ENCODE data around the gene IL12B. TPM values are rescaled to one million over a fixed set of nuclear protein-coding genes. Genes with fewer than 3 reads are reported as not detected.

IL12B gene
- total RNA-seq, 1 donor from 2014 or later, result not detected

- Mint-ChIP-seq H3K4me1 (ENCODE audit: low read depth, unreplicated experiment) (peaks cover 11% of the 10 kb centered on the region), H3K9me3 (ENCODE audit: unreplicated experiment) (peaks cover 12% of the 10 kb centered on the region), H3K27ac (ENCODE audit: unreplicated experiment) (no peak overlapping the region), H3K27me3 (ENCODE audit: low read depth, unreplicated experiment) (peaks cover 28% of the 10 kb centered on the region), H3K36me3 (ENCODE audit: low read depth, unreplicated experiment) (peaks cover 2% of the 10 kb centered on the region), H3K4me3 (ENCODE audit: unreplicated experiment) (no peak overlapping the region)
- Histone ChIP-seq H3K4me1 (ENCODE audit: insufficient read depth, low read length) (peaks cover 7% of the 10 kb centered on the region), H3K9ac (ENCODE audit: low read length) (no peak overlapping the region), H3K9me3 (ENCODE audit: insufficient read depth, low read depth, low read length) (peaks cover 5% of the 10 kb centered on the region), H4K20me1 (ENCODE audit: insufficient read depth, low read length) (no peaks in the 10 kb centered on the region), H3K4me3 (ENCODE audit: insufficient read depth, low read depth, low read length) (no peak overlapping the region), H3K4me2 (ENCODE audit: low read length) (no peak overlapping the region), H3K36me3 (ENCODE audit: insufficient read depth, low read length) (no peaks in the 10 kb centered on the region), H3K79me2 (ENCODE audit: insufficient read depth, low read length) (no peaks in the 10 kb centered on the region), H2AFZ (ENCODE audit: low read depth, low read length) (no peak overlapping the region), H3K27me3 (ENCODE audit: insufficient read depth, low read length) (no peaks in the 10 kb centered on the region), H3K27ac (ENCODE audit: low read depth, low read length) (no peak overlapping the region)
- no peak for FAIRE-seq
- TF ChIP-seq EZH2 (IDR thresholded peaks at IDR 0.05; ENCODE audit: insufficient read depth, low read length), result no peak
- no peak for TF ChIP-seq CTCF (IDR thresholded peaks at IDR 0.05; ENCODE audit: insufficient read depth, low read depth, low read length)
- no peak for DNase-seq (ENCODE audit: low read depth)
Measured at GRCh38 chr5:159345861-159346260, 15.6 kb upstream of the IL12B start.

GRCh38 chr5:159345336-159345735, 15.0 kb upstream of the IL12B start:
- no peak overlapping the region for H3K4me2 ChIP-seq (ENCODE audit: low read length)
- DNase-seq (ENCODE audit: low read depth) (no peak), FAIRE-seq (no peak)
- H3K9me3 ChIP-seq (ENCODE audit: insufficient read depth, low read depth, low read length), result peaks cover 5% of the 10 kb centered on the region
- no peak overlapping the region for H3K4me3 ChIP-seq (ENCODE audit: insufficient read depth, low read depth, low read length)
- H4K20me1 ChIP-seq (ENCODE audit: insufficient read depth, low read length), result no peaks in the 10 kb centered on the region
- Mint-ChIP-seq H3K9me3 (ENCODE audit: unreplicated experiment) (peaks cover 12% of the 10 kb centered on the region), H3K4me1 (ENCODE audit: low read depth, unreplicated experiment) (peaks cover 11% of the 10 kb centered on the region), H3K27ac (ENCODE audit: unreplicated experiment) (no peak overlapping the region), H3K27me3 (ENCODE audit: low read depth, unreplicated experiment) (peaks cover 28% of the 10 kb centered on the region), H3K36me3 (ENCODE audit: low read depth, unreplicated experiment) (peaks cover 2% of the 10 kb centered on the region), H3K4me3 (ENCODE audit: unreplicated experiment) (no peak overlapping the region)
- H3K4me1 ChIP-seq (ENCODE audit: insufficient read depth, low read length), result peaks cover 7% of the 10 kb centered on the region
- no peak overlapping the region for H3K9ac ChIP-seq (ENCODE audit: low read length)
- no peaks in the 10 kb centered on the region for H3K27me3 ChIP-seq (ENCODE audit: insufficient read depth, low read length)
- no peaks in the 10 kb centered on the region for H3K79me2 ChIP-seq (ENCODE audit: insufficient read depth, low read length)
- no peak for TF ChIP-seq EZH2 (IDR thresholded peaks at IDR 0.05; ENCODE audit: insufficient read depth, low read length)
- TF ChIP-seq CTCF (IDR thresholded peaks at IDR 0.05; ENCODE audit: insufficient read depth, low read depth, low read length), result no peak
- H3K36me3 ChIP-seq (ENCODE audit: insufficient read depth, low read length), result no peaks in the 10 kb centered on the region
- H2AFZ ChIP-seq (ENCODE audit: low read depth, low read length), result no peak overlapping the region
- H3K27ac ChIP-seq (ENCODE audit: low read depth, low read length), result no peak overlapping the region

GRCh38 chr5:159343295-159344094, 13.2 kb upstream of the IL12B start:
- Histone ChIP-seq H3K9ac (ENCODE audit: low read length) (no peak overlapping the region), H3K9me3 (ENCODE audit: insufficient read depth, low read depth, low read length) (peaks cover 5% of the 10 kb centered on the region), H3K27me3 (ENCODE audit: insufficient read depth, low read length) (no peaks in the 10 kb centered on the region), H3K27ac (ENCODE audit: low read depth, low read length) (no peak overlapping the region), H2AFZ (ENCODE audit: low read depth, low read length) (no peak overlapping the region), H4K20me1 (ENCODE audit: insufficient read depth, low read length) (no peaks in the 10 kb centered on the region), H3K36me3 (ENCODE audit: insufficient read depth, low read length) (no peaks in the 10 kb centered on the region), H3K79me2 (ENCODE audit: insufficient read depth, low read length) (no peaks in the 10 kb centered on the region), H3K4me3 (ENCODE audit: insufficient read depth, low read depth, low read length) (no peak overlapping the region), H3K4me2 (ENCODE audit: low read length) (no peak overlapping the region), H3K4me1 (ENCODE audit: insufficient read depth, low read length) (peaks cover 7% of the 10 kb centered on the region)
- Mint-ChIP-seq H3K27me3 (ENCODE audit: low read depth, unreplicated experiment) (peaks cover 26% of the 10 kb centered on the region), H3K4me3 (ENCODE audit: unreplicated experiment) (no peak overlapping the region), H3K9me3 (ENCODE audit: unreplicated experiment) (peaks cover 12% of the 10 kb centered on the region), H3K36me3 (ENCODE audit: low read depth, unreplicated experiment) (peaks cover 2% of the 10 kb centered on the region), H3K27ac (ENCODE audit: unreplicated experiment) (no peak overlapping the region), H3K4me1 (ENCODE audit: low read depth, unreplicated experiment) (peaks cover 11% of the 10 kb centered on the region)
- DNase-seq (ENCODE audit: low read depth), result no peak
- TF ChIP-seq CTCF (IDR thresholded peaks at IDR 0.05; ENCODE audit: insufficient read depth, low read depth, low read length) (no peak), EZH2 (IDR thresholded peaks at IDR 0.05; ENCODE audit: insufficient read depth, low read length) (no peak)
- no peak for FAIRE-seq
